SU-DHL-6 (cell line): ENCODE measurements around the gene SUDS3.

ENCODE experiments used
- H2AFZ ChIP-seq: fragments of 200-600 bp; sonication (generic); 2 replicates; pipeline ENCODE4 v1.6.1; 2014; ENCODE audit warnings: low read depth, mild to moderate bottlenecking, moderate library complexity, mixed read lengths, antibody characterized with exemption, low read length; ENCODE audit not compliant: severe bottlenecking
- H3F3A ChIP-seq: fragments of 200-600 bp; shearing (Covaris generic); 2 replicates; pipeline ENCODE4 v1.6.0; 2016; ENCODE audit warnings: antibody characterized with exemption, mild to moderate bottlenecking; ENCODE audit not compliant: insufficient read depth
- H3K27ac ChIP-seq: fragments of 200-600 bp; sonication (generic); 2 replicates; pipeline ENCODE4 v1.5.1; 2016; ENCODE audit warnings: low read depth, mild to moderate bottlenecking, low read length, moderate library complexity, mixed read lengths
- H3K27me3 ChIP-seq: fragments of 200-600 bp; sonication (generic), shearing (Covaris generic); 2 replicates; pipeline ENCODE4 v1.6.0; 2014; ENCODE audit warnings: mild to moderate bottlenecking, low read length
- H3K36me3 ChIP-seq: fragments of 200-600 bp; sonication (generic); 2 replicates; pipeline ENCODE4 v1.6.1; 2014; ENCODE audit warnings: mild to moderate bottlenecking, low read length, mixed read lengths
- H3K4me2 ChIP-seq: fragments of 300-600, 200-600 bp; shearing (Covaris generic), sonication (generic); 2 replicates; pipeline ENCODE4 v1.6.0; 2014; ENCODE audit warnings: low read length, low read depth, mild to moderate bottlenecking; ENCODE audit not compliant: poor library complexity, severe bottlenecking
- H3K4me3 ChIP-seq: fragments of 200-600 bp; sonication (generic); 2 replicates; pipeline ENCODE4 v1.5.1; 2014; ENCODE audit warnings: antibody characterized with exemption, low read length, mild to moderate bottlenecking, mixed read lengths; ENCODE audit not compliant: insufficient read depth, poor library complexity, severe bottlenecking
- H3K79me2 ChIP-seq: fragments of 200-600 bp; sonication (generic); 2 replicates; pipeline ENCODE4 v1.6.1; 2014; ENCODE audit warnings: mild to moderate bottlenecking, low read length, moderate library complexity; ENCODE audit not compliant: insufficient read depth
- H3K9ac ChIP-seq: fragments of 200-600 bp; sonication (generic); 2 replicates; pipeline ENCODE4 v1.7.0; 2014; ENCODE audit warnings: mild to moderate bottlenecking, low read length
- H3K9me2 ChIP-seq: fragments of 200-600 bp; sonication (generic); replicated peaks from 2 replicates; pipeline ENCODE4 v1.6.1; 2014; ENCODE audit warnings: low read length; ENCODE audit not compliant: insufficient read depth
- H3K9me3 ChIP-seq: fragments of 200-600 bp; sonication (generic); 2 replicates; pipeline ENCODE4 v1.6.1; 2014; ENCODE audit warnings: low read length, mixed read lengths; ENCODE audit not compliant: insufficient read depth
- H4K20me1 ChIP-seq: fragments of 200-600 bp; sonication (generic); 2 replicates; pipeline ENCODE4 v1.6.1; 2014; ENCODE audit warnings: low read depth, mild to moderate bottlenecking, antibody characterized with exemption, low read length, moderate library complexity, mixed read lengths
- CTCF ChIP-seq: fragments of 200-600 bp; sonication (generic); IDR thresholded peaks from one replicate; pipeline ENCODE4 v1.5.1; 2017; ENCODE audit warnings: antibody characterized with exemption, mild to moderate bottlenecking, low read length, moderate library complexity; ENCODE audit not compliant: insufficient read depth, poor library complexity, severe bottlenecking
- EZH2phosphoT487 ChIP-seq: fragments of 200-600 bp; sonication (generic), shearing (Covaris generic); conservative IDR thresholded peaks from 2 replicates; pipeline ENCODE4 v1.6.1; 2018; ENCODE audit warnings: mild to moderate bottlenecking, antibody characterized with exemption, low read length, moderate library complexity, mixed read lengths

Gene SUDS3

GRCh38 chr12:118374126-118374725, 2.1 kb upstream of the SUDS3 start:
- no peak for TF ChIP-seq EZH2phosphoT487
- TF ChIP-seq CTCF = no peak
- Histone ChIP-seq H3K79me2 (peaks cover 50% of the 10 kb centered on the region), H3K36me3 (no peaks in the 10 kb centered on the region), H3K27ac (no peak overlapping the region), H3F3A (peaks cover 32% of the 10 kb centered on the region), H3K4me3 (peak overlapping the region; percentile 94), H4K20me1 (peaks cover 8% of the 10 kb centered on the region), H3K4me2 (peak overlapping the region; percentile 84), H3K27me3 (no peaks in the 10 kb centered on the region), H3K9me3 (no peaks in the 10 kb centered on the region), H3K9me2 (no peaks in the 10 kb centered on the region), H3K9ac (peak overlapping the region; percentile 67; the same call in 1 of the 2 replicates), H2AFZ (no peak overlapping the region)

- Histone ChIP-seq H3K9me2 (no peaks in the 10 kb centered on the region), H4K20me1 (peaks cover 8% of the 10 kb centered on the region), H3K4me3 (no peak overlapping the region), H3K27me3 (no peaks in the 10 kb centered on the region), H3K27ac (no peak overlapping the region), H3F3A (peaks cover 32% of the 10 kb centered on the region), H3K9ac (no peak overlapping the region), H3K9me3 (no peaks in the 10 kb centered on the region), H3K79me2 (peaks cover 57% of the 10 kb centered on the region), H3K36me3 (peaks cover 2% of the 10 kb centered on the region; the same call in 1 of the 2 replicates), H2AFZ (no peak overlapping the region), H3K4me2 (peak overlapping the region; percentile 84)
- TF ChIP-seq CTCF = no peak
- TF ChIP-seq EZH2phosphoT487 = no peak
These were observed 1.4 kb upstream of the SUDS3 start for GRCh38 chr12:118374909-118375308.

- H2AFZ ChIP-seq = peak overlapping the region; percentile 94
- no peaks in the 10 kb centered on the region for H3K27me3 ChIP-seq
- TF ChIP-seq CTCF (no peak), EZH2phosphoT487 (no peak)
- H3K9me3 ChIP-seq = no peaks in the 10 kb centered on the region
- peaks cover 6% of the 10 kb centered on the region; the same call in 1 of the 2 replicates for H3K36me3 ChIP-seq
- no peaks in the 10 kb centered on the region for H3K9me2 ChIP-seq
- peak overlapping the region; percentile 88 for H3K4me2 ChIP-seq
- no peak overlapping the region for H3K4me3 ChIP-seq
- H3K27ac ChIP-seq = no peak overlapping the region
- peaks cover 29% of the 10 kb centered on the region for H3F3A ChIP-seq
- peak overlapping the region; percentile 77; the same call in 1 of the 2 replicates for H3K9ac ChIP-seq
- peaks cover 8% of the 10 kb centered on the region for H4K20me1 ChIP-seq
- H3K79me2 ChIP-seq = peaks cover 59% of the 10 kb centered on the region
These were observed 1.0 kb upstream of the SUDS3 start for GRCh38 chr12:118375348-118375747.
